H1 (cell line): ENCODE measurements around the gene IGF2R. TPM values are rescaled to one million over a fixed set of nuclear protein-coding genes. Genes with fewer than 3 reads are reported as not detected.

Source experiments
- CTCF ChIA-PET: fragments of 300-600 bp; sonication (Branson Sonifier 250); formaldehyde crosslinking; loops from one replicate; lab custom pipeline; 2021; ENCODE audit not compliant: partially characterized antibody; lab: Charles Lee
- POLR2A ChIA-PET: fragments of 300-600 bp; sonication (Branson Sonifier 250); formaldehyde crosslinking; loops from one replicate; lab custom pipeline; 2021; ENCODE audit warnings: inconsistent platforms; ENCODE audit not compliant: partially characterized antibody; lab: Charles Lee
- DNase-seq, 2 experiments: peaks; one replicate each; pipeline versions ENCODE4 v3.0.0 to v3.0.0-alpha.2; 2010 to 2022; ENCODE audit warnings: low spot score in 2 of 2, low read depth in 1 of 2, mixed read lengths in 1 of 2
- FAIRE-seq: peaks from 2 replicates; lab custom pipeline; 2011; peaks lifted over from hg19 to GRCh38; lab: Jason Lieb, UNC
- H2AFZ ChIP-seq: 2 replicates; pipeline ENCODE4 v1.8.1; 2012; ENCODE audit warnings: low read length, inconsistent platforms
- H2AK5ac ChIP-seq: 2 replicates; pipeline ENCODE4 v1.6.1; 2013; ENCODE audit warnings: low read depth, low read length
- H2BK120ac ChIP-seq: replicated peaks from 2 replicates; pipeline ENCODE3; 2013; ENCODE audit warnings: low read depth, low read length, inconsistent platforms
- H2BK12ac ChIP-seq: 2 replicates; pipeline ENCODE4 v1.6.1; 2013; ENCODE audit warnings: low read depth, low read length
- H2BK15ac ChIP-seq: 2 replicates; pipeline ENCODE4 v1.6.1; 2013; ENCODE audit warnings: low read length
- H2BK20ac ChIP-seq: 2 replicates; pipeline ENCODE4 v1.6.1; 2013; ENCODE audit warnings: low read length
- H2BK5ac ChIP-seq: 2 replicates; pipeline ENCODE4 v1.6.1; 2013; ENCODE audit warnings: low read depth, low read length
- H3K14ac ChIP-seq: 2 replicates; pipeline ENCODE4 v1.6.1; 2013; ENCODE audit warnings: inconsistent platforms; ENCODE audit not compliant: insufficient read length
- H3K18ac ChIP-seq: 2 replicates; pipeline ENCODE4 v1.6.1; 2013; ENCODE audit warnings: low read length; ENCODE audit errors: extremely low read depth
- H3K23ac ChIP-seq: 2 replicates; pipeline ENCODE4 v1.6.1; 2013; ENCODE audit warnings: inconsistent platforms; ENCODE audit not compliant: insufficient read length
- H3K23me2 ChIP-seq: 2 replicates; pipeline ENCODE4 v1.6.1; 2013; ENCODE audit warnings: low read depth, low read length
- H3K27ac ChIP-seq: 2 replicates; pipeline ENCODE4 v1.6.1; 2011; ENCODE audit warnings: low read depth, low read length, inconsistent platforms
- H3K27me3 ChIP-seq, 4 experiments: replicated peaks in 1 of 4; 1 replicate in 1 of 4; 2 replicates in 3 of 4; pipeline versions ENCODE4 v1.6.1 to v1.8.1; 2011 to 2013; ENCODE audit warnings: low read length in 3 of 4, mild to moderate bottlenecking in 3 of 4, inconsistent platforms in 2 of 4, mixed read lengths in 2 of 4, moderate library complexity in 1 of 4; ENCODE audit not compliant: control insufficient read depth in 3 of 4, insufficient read depth in 3 of 4; ENCODE audit errors: extremely low read depth in 1 of 4
- H3K36me3 ChIP-seq, 4 experiments: 2 replicates each; pipeline versions ENCODE4 v1.6.1 to v1.8.1; 2011 to 2013; ENCODE audit warnings: mild to moderate bottlenecking in 4 of 4, low read length in 3 of 4, moderate library complexity in 2 of 4, control low read depth in 1 of 4, inconsistent platforms in 1 of 4; ENCODE audit not compliant: insufficient read depth in 4 of 4, control insufficient read depth in 2 of 4
- H3K4ac ChIP-seq: replicated peaks from 2 replicates; pipeline ENCODE3; 2013; ENCODE audit warnings: low read length, low read depth, mixed read lengths, inconsistent platforms; ENCODE audit not compliant: insufficient read length
- H3K4me1 ChIP-seq, 4 experiments: replicated peaks in 1 of 4; 1 replicate in 1 of 4; 2 replicates in 3 of 4; pipeline versions ENCODE4 v1.6.1 to v1.8.1; 2011 to 2013; ENCODE audit warnings: low read length in 3 of 4, inconsistent platforms in 2 of 4, mixed read lengths in 1 of 4; ENCODE audit not compliant: insufficient read depth in 4 of 4, control insufficient read depth in 3 of 4
- H3K4me2 ChIP-seq, 2 experiments: 2 replicates each; pipeline versions ENCODE4 v1.6.1 to v1.8.1; 2011 to 2013; ENCODE audit warnings: low read depth in 2 of 2, low read length in 2 of 2, control low read depth in 1 of 2, inconsistent platforms in 1 of 2, mild to moderate bottlenecking in 1 of 2; ENCODE audit not compliant: insufficient read depth in 1 of 2
- H3K4me3 ChIP-seq, 4 experiments: fragments of 200-600, 300-600 bp in 1 of 4; sonication (generic), shearing (Covaris generic), sonication (Bioruptor Twin) in 1 of 4; 2 replicates each; pipeline versions ENCODE4 v1.5.1 to v1.8.1; 2011 to 2016; ENCODE audit warnings: low read length in 4 of 4, low read depth in 3 of 4, control low read depth in 2 of 4, inconsistent platforms in 2 of 4, mild to moderate bottlenecking in 2 of 4, mixed read lengths in 1 of 4, moderate library complexity in 1 of 4; ENCODE audit not compliant: insufficient read depth in 2 of 4; ENCODE audit errors: extremely low read depth in 1 of 4
- H3K56ac ChIP-seq: replicated peaks from 2 replicates; pipeline ENCODE3; 2013; ENCODE audit warnings: low read depth, mild to moderate bottlenecking, mixed read lengths, low read length, inconsistent platforms; ENCODE audit not compliant: insufficient read length
- H3K79me1 ChIP-seq: 2 replicates; pipeline ENCODE4 v1.6.1; 2013; ENCODE audit warnings: low read depth, low read length, control low read depth
- H3K79me2 ChIP-seq, 2 experiments: 2 replicates each; pipeline versions ENCODE4 v1.6.1 to v1.8.1; 2012 to 2013; ENCODE audit warnings: low read length in 2 of 2, mild to moderate bottlenecking in 2 of 2, inconsistent platforms in 1 of 2; ENCODE audit not compliant: insufficient read depth in 2 of 2, control insufficient read depth in 1 of 2
- H3K9ac ChIP-seq, 4 experiments: replicated peaks in 1 of 4; 1 replicate in 1 of 4; 2 replicates in 3 of 4; pipeline versions ENCODE4 v1.6.1 to v1.8.1; 2011 to 2013; ENCODE audit warnings: low read depth in 3 of 4, low read length in 3 of 4, control low read depth in 2 of 4, mild to moderate bottlenecking in 2 of 4, moderate library complexity in 2 of 4, inconsistent platforms in 1 of 4; ENCODE audit errors: extremely low read depth in 1 of 4
- H3K9me3 ChIP-seq, 2 experiments: 2 replicates each; pipeline versions ENCODE4 v1.6.1 to v1.8.1; 2012 to 2013; ENCODE audit warnings: mild to moderate bottlenecking in 2 of 2, moderate library complexity in 2 of 2, control low read depth in 1 of 2, inconsistent platforms in 1 of 2, low read depth in 1 of 2, low read length in 1 of 2, mixed read lengths in 1 of 2; ENCODE audit not compliant: insufficient read depth in 2 of 2
- H4K20me1 ChIP-seq, 2 experiments: replicated peaks in 1 of 2; 2 replicates each; pipeline versions ENCODE3 to v1.8.1; 2011 to 2013; ENCODE audit warnings: inconsistent platforms in 2 of 2, low read length in 2 of 2, mild to moderate bottlenecking in 1 of 2; ENCODE audit not compliant: insufficient read depth in 2 of 2, control insufficient read depth in 1 of 2
- H4K5ac ChIP-seq: 2 replicates; pipeline ENCODE4 v1.6.1; 2013; ENCODE audit warnings: low read length, low read depth, mixed read lengths, inconsistent platforms; ENCODE audit not compliant: insufficient read length
- H4K8ac ChIP-seq: 2 replicates; pipeline ENCODE4 v1.8.0; 2013; ENCODE audit warnings: mild to moderate bottlenecking, moderate library complexity, low read length, inconsistent platforms; ENCODE audit not compliant: insufficient read depth; ENCODE audit errors: extremely low read depth
- H4K91ac ChIP-seq: replicated peaks from 2 replicates; pipeline ENCODE3; 2013; ENCODE audit warnings: low read length, mixed read lengths, inconsistent platforms; ENCODE audit not compliant: insufficient read length
- BACH1 ChIP-seq: IDR thresholded peaks from 2 replicates; pipeline ENCODE4 v1.6.1; 2012; ENCODE audit warnings: low read length, improper control_type of control experiment
- GABPA ChIP-seq: IDR thresholded peaks from 2 replicates; pipeline ENCODE4 v1.6.1; 2011; ENCODE audit warnings: mild to moderate bottlenecking, low read length, moderate library complexity, borderline replicate concordance; ENCODE audit not compliant: insufficient read depth
- JUND ChIP-seq: IDR thresholded peaks from 2 replicates; pipeline ENCODE4 v1.6.1; 2011; ENCODE audit warnings: mild to moderate bottlenecking, improper control_type of control experiment, low read length
- KDM5A ChIP-seq: fragments of 200-600 bp; IDR thresholded peaks from 2 replicates; pipeline ENCODE4 v1.7.1; 2012; ENCODE audit warnings: mild to moderate bottlenecking, low read length, inconsistent platforms, mixed read lengths
- RNF2 ChIP-seq: fragments of 200-900, 300-1000 bp; sonication (generic); IDR thresholded peaks from 2 replicates; pipeline ENCODE4 v1.7.1; 2016; ENCODE audit warnings: borderline replicate concordance, low read depth, mild to moderate bottlenecking, antibody characterized with exemption, low read length; ENCODE audit not compliant: poor library complexity, severe bottlenecking; ENCODE audit errors: missing control alignments
- SP2 ChIP-seq: IDR thresholded peaks from 2 replicates; pipeline ENCODE4 v1.6.1; 2012; ENCODE audit warnings: mild to moderate bottlenecking, low read length, inconsistent platforms
- TAF1 ChIP-seq: IDR thresholded peaks from 2 replicates; pipeline ENCODE4 v1.6.1; 2011; ENCODE audit warnings: mild to moderate bottlenecking, low read depth, low read length
- TAF7 ChIP-seq: optimal IDR thresholded peaks from 2 replicates; pipeline ENCODE3; 2011; ENCODE audit warnings: low read depth, mild to moderate bottlenecking, inconsistent platforms, low read length, moderate library complexity, borderline replicate concordance
- TBP ChIP-seq: IDR thresholded peaks from 2 replicates; pipeline ENCODE4 v1.6.1; 2011; ENCODE audit warnings: low read depth, low read length, improper control_type of control experiment
- WGBS, 2 experiments: shearing (Covaris generic) in 1 of 2; methylation state at CpG; one replicate each; pipeline versions ENCODE4 v1.1.6 to v1.1.7; 2013 to 2015; ENCODE audit warnings: low lambda C conversion rate in 2 of 2, mixed read lengths in 2 of 2, inconsistent platforms in 1 of 2, low coverage in 1 of 2, missing lambda C conversion rate in 1 of 2; ENCODE audit not compliant: insufficient replicate concordance in 2 of 2, insufficient coverage in 1 of 2, insufficient read length in 1 of 2; ENCODE audit errors: extremely low coverage in 1 of 2, missing lambda C conversion rate in 1 of 2; 5-methylcytosine and 5-hydroxymethylcytosine counted together
- polyA plus RNA-seq, 7 experiments: library from polyadenylated mRNA; depleted of rRNA in 3 of 7; stranded (reverse) in 5 of 7; unstranded in 2 of 7; fragments of >200 nt in 5 of 7; fragments of 200-250 nt in 2 of 7; gene quantifications; 1 replicate in 5 of 7; 2 replicates in 1 of 7; 4 replicates in 1 of 7; pipeline versions ENCODE4 v1.2.1 to v1.2.3, GENCODE V29; 2011 to 2013; ENCODE audit warnings: missing spikeins in 2 of 7, mixed read lengths in 2 of 7
- total RNA-seq: library from RNA; stranded (reverse); fragmentation: NEBNext Ultra II Directional; extraction: Animal tissue kit (Norgen Biotek cat#: 25700); gene quantifications from 2 replicates; pipeline ENCODE4 v1.2.1, GENCODE V29; 2021
- TF ChIP-seq, protein P1 (sequence below): IDR thresholded peaks from 2 replicates; pipeline ENCODE4 v1.6.1; 2011; ENCODE audit warnings: low read depth, mild to moderate bottlenecking, low read length; ENCODE audit not compliant: insufficient read depth
- TF ChIP-seq, protein P2 (sequence below): IDR thresholded peaks from 2 replicates; pipeline ENCODE4 v1.6.1; 2011; ENCODE audit warnings: low read length, improper control_type of control experiment

Gene IGF2R
- total and polyA plus RNA-seq, 2 of the 8 experiments (the other 6 are each of a cell fraction or from before 2014, with no cell fraction given), result 20.6 to 74.1 TPM

DNA sequence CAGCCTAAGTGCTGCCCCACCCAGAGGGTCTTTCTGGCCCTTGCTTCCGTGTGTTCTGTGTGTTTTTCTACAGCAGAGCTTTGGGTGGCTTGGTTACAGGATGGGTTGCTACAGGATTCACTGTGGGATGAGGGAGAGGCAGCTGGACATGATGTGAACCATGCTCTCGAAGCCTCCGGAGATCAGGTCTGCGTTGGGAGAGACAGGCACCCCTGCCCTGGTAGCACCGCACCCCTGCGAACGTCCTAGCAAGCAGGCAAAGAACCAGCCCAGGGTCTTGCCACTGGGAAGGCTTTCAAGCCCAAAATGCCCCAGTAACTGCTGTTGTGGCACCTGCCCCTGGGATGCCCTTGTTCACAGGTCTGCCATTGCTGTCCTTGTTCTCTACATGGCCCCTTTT lies 66.4 kb downstream of the IGF2R start:
- no peak overlapping the region for H3K56ac ChIP-seq
- FAIRE-seq (no peak), DNase-seq (no peak)
- no peak overlapping the region for H2AFZ ChIP-seq
- H2AK5ac ChIP-seq, result no peak overlapping the region
- H2BK12ac ChIP-seq, result no peak overlapping the region
- ChIA-PET CTCF (no interaction called here), POLR2A (no interaction called here)
- no peak overlapping the region for H4K8ac ChIP-seq
- H3K18ac ChIP-seq, result no peak overlapping the region
- H3K27me3 ChIP-seq, result no peaks in the 10 kb centered on the region
- no peak overlapping the region for H4K5ac ChIP-seq
- no peak overlapping the region for H3K27ac ChIP-seq
- no peak overlapping the region for H3K9ac ChIP-seq
- H3K4ac ChIP-seq, result no peak overlapping the region
- H4K20me1 ChIP-seq, result peaks cover 3 to 6% of the 10 kb centered on the region in 2 experiments
- H3K23ac ChIP-seq, result no peak overlapping the region
- H2BK20ac ChIP-seq, result no peak overlapping the region
- 83% methylated on average over 7 of the region's 7 CpGs; no CpG with 5 or more reads in 1 of the 2 experiments for WGBS, 2 experiments
- H3K4me2 ChIP-seq, result no peak overlapping the region
- no peak overlapping the region for H3K14ac ChIP-seq
- no peaks in the 10 kb centered on the region for H3K79me2 ChIP-seq
- no peaks in the 10 kb centered on the region for H3K4me1 ChIP-seq
- no peaks in the 10 kb centered on the region; the same call in none of the 2 replicates for H3K79me1 ChIP-seq
- no peaks in the 10 kb centered on the region for H3K9me3 ChIP-seq
- H4K91ac ChIP-seq, result no peak overlapping the region
- H2BK120ac ChIP-seq, result no peak overlapping the region
- H2BK5ac ChIP-seq, result no peak overlapping the region; the same call in 1 of the 2 replicates
- H3K4me3 ChIP-seq, result no peak overlapping the region
- no peak overlapping the region for H2BK15ac ChIP-seq
- no peaks in the 10 kb centered on the region for H3K23me2 ChIP-seq
- peaks cover 11 to 49% (median 41%) of the 10 kb centered on the region in 4 experiments for H3K36me3 ChIP-seq
- TF ChIP-seq, protein P1, sequence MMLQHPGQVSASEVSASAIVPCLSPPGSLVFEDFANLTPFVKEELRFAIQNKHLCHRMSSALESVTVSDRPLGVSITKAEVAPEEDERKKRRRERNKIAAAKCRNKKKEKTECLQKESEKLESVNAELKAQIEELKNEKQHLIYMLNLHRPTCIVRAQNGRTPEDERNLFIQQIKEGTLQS, result no peak
- no peak for TF ChIP-seq TBP
- no peak for TF ChIP-seq GABPA
- TF ChIP-seq RNF2, result no peak
- TF ChIP-seq JUND, result no peak
- no peak for TF ChIP-seq BACH1
- no peak for TF ChIP-seq KDM5A
- TF ChIP-seq SP2, result no peak
- no peak for TF ChIP-seq TAF1
- TF ChIP-seq, protein P2, sequence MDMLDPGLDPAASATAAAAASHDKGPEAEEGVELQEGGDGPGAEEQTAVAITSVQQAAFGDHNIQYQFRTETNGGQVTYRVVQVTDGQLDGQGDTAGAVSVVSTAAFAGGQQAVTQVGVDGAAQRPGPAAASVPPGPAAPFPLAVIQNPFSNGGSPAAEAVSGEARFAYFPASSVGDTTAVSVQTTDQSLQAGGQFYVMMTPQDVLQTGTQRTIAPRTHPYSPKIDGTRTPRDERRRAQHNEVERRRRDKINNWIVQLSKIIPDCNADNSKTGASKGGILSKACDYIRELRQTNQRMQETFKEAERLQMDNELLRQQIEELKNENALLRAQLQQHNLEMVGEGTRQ, result no peak
- no peak for TF ChIP-seq TAF7
